GM19397 (cell line): ENCODE data around the gene LGR6.

Experiments
- ATAC-seq: cut with Tn5 transposase; IDR thresholded peaks from one replicate; pipeline ENCODE4 v1.9.1; 2021; ENCODE audit warnings: mild to moderate bottlenecking, moderate library complexity; ENCODE audit not compliant: unreplicated experiment

Gene LGR6

GRCh38 chr1:202199040-202199889 lies 5.7 kb downstream of the LGR6 start:
- no peak for ATAC-seq

- no peak for ATAC-seq
These were observed 6.5 kb downstream of the LGR6 start for GRCh38 chr1:202200112-202200548.

- ATAC-seq: no peak
These were observed 7.1 kb downstream of the LGR6 start for GRCh38 chr1:202200669-202201068.

- no peak for ATAC-seq
These were observed 7.7 kb downstream of the LGR6 start for GRCh38 chr1:202201266-202201665.

- no peak for ATAC-seq
These were observed 8.4 kb downstream of the LGR6 start for GRCh38 chr1:202201971-202202370.

- ATAC-seq: no peak
These were observed 9.0 kb downstream of the LGR6 start for GRCh38 chr1:202202500-202203168.

GRCh38 chr1:202203238-202204039 lies 9.8 kb downstream of the LGR6 start:
- ATAC-seq: no peak

- ATAC-seq: no peak
These were observed 10.5 kb downstream of the LGR6 start for GRCh38 chr1:202204065-202204464.

- ATAC-seq: no peak
These were observed 12.1 kb downstream of the LGR6 start for GRCh38 chr1:202205523-202206190.

- no peak for ATAC-seq
These were observed 13.7 kb downstream of the LGR6 start for GRCh38 chr1:202207292-202207691.

GRCh38 chr1:202208351-202208857 lies 14.8 kb downstream of the LGR6 start:
- ATAC-seq: no peak

GRCh38 chr1:202210385-202210784 lies 16.8 kb downstream of the LGR6 start:
- no peak for ATAC-seq

GRCh38 chr1:202210969-202211368 lies 17.4 kb downstream of the LGR6 start:
- ATAC-seq: no peak

GRCh38 chr1:202212787-202213186 lies 19.2 kb downstream of the LGR6 start:
- ATAC-seq: no peak

GRCh38 chr1:202213361-202214088 lies 19.9 kb downstream of the LGR6 start:
- no peak for ATAC-seq

- no peak for ATAC-seq
These were observed 20.7 kb downstream of the LGR6 start for GRCh38 chr1:202214089-202214843.

GRCh38 chr1:202215472-202216130 lies 22.0 kb downstream of the LGR6 start:
- no peak for ATAC-seq

- no peak for ATAC-seq
These were observed 23.1 kb downstream of the LGR6 start for GRCh38 chr1:202216691-202217090.

- ATAC-seq: no peak
These were observed 23.9 kb downstream of the LGR6 start for GRCh38 chr1:202217516-202217915.
